Caco-2 (cell line): ENCODE results near the gene AANAT. TPM values are rescaled to one million over a fixed set of nuclear protein-coding genes. Genes with fewer than 3 reads are reported as not detected.

Experiments
- BruUV-seq: library from RNA; stranded (reverse); fragments of 400-500 nt; replicated peaks from 2 replicates; lab custom pipeline; 2021; lab: Mats Ljungman, UMichigan
- CTCF ChIA-PET: fragments of 300-600 bp; sonication (Branson Sonifier 250); formaldehyde crosslinking; loops from one replicate; lab custom pipeline; 2022; ENCODE audit warnings: antibody characterized with exemption; lab: Charles Lee
- POLR2A ChIA-PET: fragments of 300-600 bp; sonication (Branson Sonifier 250); formaldehyde crosslinking; loops from one replicate; lab custom pipeline; 2022; ENCODE audit warnings: antibody characterized with exemption; lab: Charles Lee
- DNase-seq, 2 experiments: peaks; one replicate each; pipeline versions ENCODE4 v3.0.0 to v3.0.0-alpha.2; 2020 to 2022
- H3K27me3 ChIP-seq: replicated peaks from 2 replicates; pipeline ENCODE4 v1.6.0; 2011; ENCODE audit warnings: low read length; ENCODE audit not compliant: control insufficient read depth, insufficient read depth
- H3K36me3 ChIP-seq: 2 replicates; pipeline ENCODE4 v1.5.1; 2011; ENCODE audit warnings: low read length; ENCODE audit not compliant: control insufficient read depth, insufficient read depth
- H3K4me1 ChIP-seq: fragments of 250-450 bp; sonication (Bioruptor Pico); 2 replicates; pipeline ENCODE4 v1.5.1; 2020; ENCODE audit warnings: mild to moderate bottlenecking
- H3K4me3 ChIP-seq: 2 replicates; pipeline ENCODE4 v1.5.1; 2011; ENCODE audit warnings: low read depth, mild to moderate bottlenecking, control low read depth, low read length
- H3K9me3 ChIP-seq: fragments of 250-450 bp; sonication (Bioruptor Pico); 2 replicates; pipeline ENCODE4 v1.5.1; 2020; ENCODE audit warnings: mild to moderate bottlenecking, moderate library complexity
- H3K27ac Mint-ChIP-seq: one replicate; pipeline ENCODE4 v1.8.0; 2022; ENCODE audit warnings: mixed read lengths; ENCODE audit not compliant: unreplicated experiment
- H3K27me3 Mint-ChIP-seq: one replicate; pipeline ENCODE4 v1.8.0; 2022; ENCODE audit warnings: mixed read lengths; ENCODE audit not compliant: insufficient read depth, unreplicated experiment
- H3K36me3 Mint-ChIP-seq: one replicate; pipeline ENCODE4 v1.8.0; 2022; ENCODE audit warnings: mild to moderate bottlenecking, mixed read lengths; ENCODE audit not compliant: insufficient read depth, unreplicated experiment
- H3K4me1 Mint-ChIP-seq: one replicate; pipeline ENCODE4 v1.8.0; 2022; ENCODE audit warnings: low read depth, mixed read lengths; ENCODE audit not compliant: unreplicated experiment
- H3K4me3 Mint-ChIP-seq: one replicate; pipeline ENCODE4 v1.8.0; 2022; ENCODE audit warnings: mild to moderate bottlenecking, moderate library complexity, mixed read lengths; ENCODE audit not compliant: unreplicated experiment
- H3K9me3 Mint-ChIP-seq: one replicate; pipeline ENCODE4 v1.8.0; 2022; ENCODE audit warnings: mixed read lengths; ENCODE audit not compliant: unreplicated experiment
- CTCF ChIP-seq, 2 experiments: fragments of 200-600 bp in 1 of 2; IDR thresholded peaks; 1 replicate in 1 of 2; 2 replicates in 1 of 2; pipeline versions ENCODE4 v1.5.1 to v1.8.0; 2011 to 2022; ENCODE audit warnings: antibody characterized with exemption in 1 of 2, control low read depth in 1 of 2, inconsistent platforms in 1 of 2, low read depth in 1 of 2, low read length in 1 of 2, mild to moderate bottlenecking in 1 of 2, moderate library complexity in 1 of 2; ENCODE audit not compliant: insufficient read depth in 1 of 2, severe bottlenecking in 1 of 2, unreplicated experiment in 1 of 2
- intact Hi-C: fragments of 100-400 bp; cut with micrococcal nuclease; formaldehyde crosslinking; loops from one replicate; pipeline ENCODE4 v1.10.0; 2022; ENCODE audit not compliant: unreplicated experiment
- total RNA-seq: library from RNA; stranded (reverse); gene quantifications from 2 replicates; pipeline ENCODE4 v1.2.3, GENCODE V29; 2022

AANAT gene
- total RNA-seq, 1 experiment from 2014 or later, result not detected

GRCh38 chr17:76444518-76445311, 22.7 kb upstream of the AANAT start:
- no peak overlapping the region for H3K4me3 ChIP-seq
- peaks cover 7% of the 10 kb centered on the region for H3K36me3 Mint-ChIP-seq
- BruUV-seq, result no TSS peak

GRCh38 chr17:76445697-76446448, 21.5 kb upstream of the AANAT start:
- Mint-ChIP-seq H3K4me3 (no peak overlapping the region), H3K4me1 (peaks cover 37% of the 10 kb centered on the region), H3K27ac (peak overlapping the region; percentile 32), H3K27me3 (no peaks in the 10 kb centered on the region), H3K36me3 (peaks cover 7% of the 10 kb centered on the region), H3K9me3 (no peaks in the 10 kb centered on the region)
- Histone ChIP-seq H3K4me3 (no peak overlapping the region), H3K27me3 (no peaks in the 10 kb centered on the region), H3K36me3 (no peaks in the 10 kb centered on the region; the same call in 1 of the 2 replicates), H3K9me3 (no peaks in the 10 kb centered on the region), H3K4me1 (peaks cover 32% of the 10 kb centered on the region)
- BruUV-seq, result no TSS peak
- ChIA-PET POLR2A (interaction anchor here (0.5 kb wide), 1 partner anchor 36 kb away, joined by 3 read pairs; no protein-coding TSS in a partner anchor), CTCF (interaction anchor here (0.6 to 1.7 kb wide), 4 partner anchors 10 to 111 kb away, joined by 3 to 8 read pairs (median 3); no protein-coding TSS in a partner anchor)
- no peak for DNase-seq
- intact Hi-C loops, result no loop called here
- TF ChIP-seq CTCF (IDR thresholded peaks at IDR 0.05; ENCODE audit: insufficient read depth in 1 of 2, low read depth in 1 of 2, low read length in 1 of 2, severe bottlenecking in 1 of 2, unreplicated experiment in 1 of 2), result no peak

More at GRCh38 chr17:76444518-76445311, 22.7 kb upstream of the AANAT start:
- no peak for TF ChIP-seq CTCF (IDR thresholded peaks at IDR 0.05; ENCODE audit: insufficient read depth in 1 of 2, low read depth in 1 of 2, low read length in 1 of 2, severe bottlenecking in 1 of 2, unreplicated experiment in 1 of 2)
- intact Hi-C loops, result loop anchor here (5.0 kb wide), 1 partner anchor 117 kb away; no protein-coding TSS in a partner anchor
- H3K9me3 Mint-ChIP-seq, result no peaks in the 10 kb centered on the region
- no peaks in the 10 kb centered on the region for H3K27me3 ChIP-seq
- no peak for DNase-seq
- peak overlapping the region; percentile 32 for H3K27ac Mint-ChIP-seq
- H3K4me1 ChIP-seq, result peaks cover 32% of the 10 kb centered on the region
- H3K27me3 Mint-ChIP-seq, result no peaks in the 10 kb centered on the region
- peaks cover 40% of the 10 kb centered on the region for H3K4me1 Mint-ChIP-seq
- H3K4me3 Mint-ChIP-seq, result no peak overlapping the region
- CTCF ChIA-PET, result interaction anchor here (0.7 kb wide), 2 partner anchors 9 to 33 kb away, joined by 3 read pairs; no protein-coding TSS in a partner anchor
- POLR2A ChIA-PET, result interaction anchor here (0.6 kb wide), 1 partner anchor 13 kb away, joined by 3 read pairs; no protein-coding TSS in a partner anchor
- no peaks in the 10 kb centered on the region; the same call in 1 of the 2 replicates for H3K36me3 ChIP-seq
- no peaks in the 10 kb centered on the region for H3K9me3 ChIP-seq
